GM23248 (cell line): ENCODE measurements around the gene CDKAL1. TPM values are rescaled to one million over a fixed set of nuclear protein-coding genes. Genes with fewer than 3 reads are reported as not detected.

ENCODE experiments used
- DNase-seq: peaks from one replicate; pipeline ENCODE4 v3.0.0-alpha.2; 2015
- H2AFZ ChIP-seq: fragments of 200-600 bp; sonication (generic); 2 replicates; pipeline ENCODE4 v1.6.1; 2016; ENCODE audit warnings: antibody characterized with exemption
- H3F3A ChIP-seq: fragments of 200-600 bp; sonication (generic); 2 replicates; pipeline ENCODE4 v1.6.1; 2016; ENCODE audit warnings: mild to moderate bottlenecking, antibody characterized with exemption, mixed run types; ENCODE audit not compliant: insufficient read depth
- H3K27ac ChIP-seq: fragments of 200-600 bp; sonication (generic); 2 replicates; pipeline ENCODE4 v1.5.1; 2016; ENCODE audit warnings: mild to moderate bottlenecking
- H3K27me3 ChIP-seq: fragments of 200-600 bp; sonication (generic); replicated peaks from 2 replicates; pipeline ENCODE4 v1.6.1; 2016; ENCODE audit warnings: mild to moderate bottlenecking; ENCODE audit not compliant: insufficient read depth
- H3K36me3 ChIP-seq: fragments of 200-600 bp; sonication (generic); 2 replicates; pipeline ENCODE4 v1.6.1; 2016; ENCODE audit warnings: low read depth, mild to moderate bottlenecking
- H3K4me1 ChIP-seq: fragments of 200-600 bp; sonication (generic); 2 replicates; pipeline ENCODE4 v1.6.1; 2016; ENCODE audit warnings: mild to moderate bottlenecking; ENCODE audit not compliant: insufficient read depth
- H3K4me2 ChIP-seq: fragments of 200-600 bp; sonication (generic); one replicate; pipeline ENCODE4 v1.6.1; 2016; ENCODE audit warnings: mild to moderate bottlenecking; ENCODE audit not compliant: unreplicated experiment
- H3K4me3 ChIP-seq: fragments of 200-600 bp; sonication (generic); 2 replicates; pipeline ENCODE4 v1.5.1; 2016; ENCODE audit warnings: mild to moderate bottlenecking
- H3K79me2 ChIP-seq: fragments of 200-600 bp; sonication (generic); 2 replicates; pipeline ENCODE4 v1.6.1; 2016; ENCODE audit warnings: mild to moderate bottlenecking; ENCODE audit not compliant: insufficient read depth
- H3K9ac ChIP-seq: fragments of 200-600 bp; sonication (generic); 2 replicates; pipeline ENCODE4 v1.6.1; 2016; ENCODE audit warnings: mild to moderate bottlenecking
- H3K9me2 ChIP-seq: fragments of 200-600 bp; sonication (generic); 2 replicates; pipeline ENCODE4 v1.6.1; 2016; ENCODE audit warnings: mixed run types, mild to moderate bottlenecking, moderate library complexity; ENCODE audit not compliant: insufficient read depth
- H3K9me3 ChIP-seq: fragments of 200-600 bp; sonication (generic); one replicate; pipeline ENCODE4 v1.6.1; 2017; ENCODE audit warnings: low read depth
- H4K20me1 ChIP-seq: fragments of 200-600 bp; sonication (generic); 2 replicates; pipeline ENCODE4 v1.6.0; 2016; ENCODE audit not compliant: insufficient read depth
- EZH2 ChIP-seq: fragments of 200-600 bp; sonication (generic); IDR thresholded peaks from 2 replicates; pipeline ENCODE4 v1.6.1; 2018; ENCODE audit warnings: antibody characterized with exemption, mild to moderate bottlenecking; ENCODE audit not compliant: insufficient read depth, poor library complexity, severe bottlenecking
- EZH2phosphoT487 ChIP-seq: fragments of 200-600 bp; sonication (generic); IDR thresholded peaks from 2 replicates; pipeline ENCODE4 v1.6.1; 2018; ENCODE audit warnings: antibody characterized with exemption, moderate library complexity, mild to moderate bottlenecking, low read depth; ENCODE audit not compliant: insufficient read depth
- WGBS, 2 experiments: methylation state at CpG; one replicate each; pipeline ENCODE4 v1.1.6; 2015 to 2017; ENCODE audit warnings: low lambda C conversion rate in 2 of 2, low coverage in 1 of 2; ENCODE audit errors: missing lambda C conversion rate in 2 of 2; 5-methylcytosine and 5-hydroxymethylcytosine counted together
- in situ Hi-C: fragments of 300-500 bp; cut with MboI; formaldehyde crosslinking; loops from 2 replicates; pipeline ENCODE4 v1.15.0; 2020
- polyA plus RNA-seq: library from polyadenylated mRNA; unstranded; fragments of >200 nt; fragmentation: Nextera tagmentation; extraction: Ambion mirVana; gene quantifications from 2 replicates; pipeline ENCODE4 v1.2.1, GENCODE V29; 2016
- total RNA-seq: library from RNA; depleted of rRNA; stranded (reverse); fragments of >200 nt; shearing (Covaris generic); gene quantifications from 2 replicates; pipeline ENCODE4 v1.2.3, GENCODE V29; 2014

CDKAL1 gene
- total and polyA plus RNA-seq, 2 experiments from 2014 or later: 7.5 to 10.8 TPM

- no peak for TF ChIP-seq EZH2phosphoT487
- no peak for TF ChIP-seq EZH2
- in situ Hi-C loops: no loop called here
- H3F3A ChIP-seq: no peaks in the 10 kb centered on the region
- no peaks in the 10 kb centered on the region for H3K4me1 ChIP-seq
- no peaks in the 10 kb centered on the region for H3K36me3 ChIP-seq
- H3K79me2 ChIP-seq: no peaks in the 10 kb centered on the region
- no peak overlapping the region for H3K9ac ChIP-seq
- no peak overlapping the region; the same call in 1 of the 2 replicates for H2AFZ ChIP-seq
- DNase-seq: no peak
- no peak overlapping the region for H3K27ac ChIP-seq
- H4K20me1 ChIP-seq: no peaks in the 10 kb centered on the region
- WGBS, 2 experiments: 87 to 90% methylated on average over 10 of the region's 10 CpGs
- H3K9me3 ChIP-seq: no peaks in the 10 kb centered on the region
- H3K4me2 ChIP-seq: no peak overlapping the region
- H3K9me2 ChIP-seq: no peaks in the 10 kb centered on the region
- no peak overlapping the region for H3K4me3 ChIP-seq
- no peaks in the 10 kb centered on the region for H3K27me3 ChIP-seq
These were observed 730.2 kb downstream of the CDKAL1 start for GRCh38 chr6:21264288-21265033.

- TF ChIP-seq EZH2 (no peak), EZH2phosphoT487 (no peak)
- Histone ChIP-seq H3K9ac (no peak overlapping the region), H3K4me3 (no peak overlapping the region), H3K4me1 (no peaks in the 10 kb centered on the region), H3K27ac (no peak overlapping the region), H3K4me2 (no peak overlapping the region), H3K79me2 (no peaks in the 10 kb centered on the region), H3K27me3 (no peaks in the 10 kb centered on the region), H3K36me3 (no peaks in the 10 kb centered on the region), H3K9me3 (no peaks in the 10 kb centered on the region), H3F3A (no peaks in the 10 kb centered on the region), H3K9me2 (no peaks in the 10 kb centered on the region), H2AFZ (no peak overlapping the region), H4K20me1 (no peaks in the 10 kb centered on the region)
- DNase-seq: no peak
- in situ Hi-C loops: no loop called here
- WGBS, 2 experiments: 77 to 78% methylated on average over 4 of the region's 4 CpGs
These were observed 730.9 kb downstream of the CDKAL1 start for GRCh38 chr6:21265034-21265729.

DNA sequence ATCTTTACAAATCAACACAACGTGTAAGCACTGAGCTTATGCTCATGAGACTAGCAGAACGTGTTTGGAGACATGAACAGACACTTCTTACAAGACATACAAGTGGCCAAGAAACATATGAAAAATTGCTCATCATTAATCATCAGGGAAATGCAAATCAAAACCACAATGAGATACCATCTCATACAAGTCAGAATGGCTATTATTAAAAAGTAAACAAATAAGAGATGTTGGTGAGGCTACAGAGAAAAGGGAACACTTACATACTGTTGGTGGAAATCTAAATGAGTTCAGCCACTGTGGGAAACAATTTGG is 731.4 kb downstream of the CDKAL1 start:
- Histone ChIP-seq H3K27ac (no peak overlapping the region), H3F3A (no peaks in the 10 kb centered on the region), H3K4me3 (no peak overlapping the region), H3K4me2 (no peak overlapping the region), H3K27me3 (no peaks in the 10 kb centered on the region), H3K9ac (no peak overlapping the region), H3K36me3 (no peaks in the 10 kb centered on the region), H3K9me2 (no peaks in the 10 kb centered on the region), H4K20me1 (no peaks in the 10 kb centered on the region), H3K4me1 (no peaks in the 10 kb centered on the region), H3K9me3 (no peaks in the 10 kb centered on the region), H3K79me2 (no peaks in the 10 kb centered on the region), H2AFZ (no peak overlapping the region)
- no peak for TF ChIP-seq EZH2
- TF ChIP-seq EZH2phosphoT487: no peak
- DNase-seq: peak; percentile 1
- 56 to 63% methylated on average over 2 of the region's 2 CpGs for WGBS, 2 experiments
- in situ Hi-C loops: no loop called here

DNA sequence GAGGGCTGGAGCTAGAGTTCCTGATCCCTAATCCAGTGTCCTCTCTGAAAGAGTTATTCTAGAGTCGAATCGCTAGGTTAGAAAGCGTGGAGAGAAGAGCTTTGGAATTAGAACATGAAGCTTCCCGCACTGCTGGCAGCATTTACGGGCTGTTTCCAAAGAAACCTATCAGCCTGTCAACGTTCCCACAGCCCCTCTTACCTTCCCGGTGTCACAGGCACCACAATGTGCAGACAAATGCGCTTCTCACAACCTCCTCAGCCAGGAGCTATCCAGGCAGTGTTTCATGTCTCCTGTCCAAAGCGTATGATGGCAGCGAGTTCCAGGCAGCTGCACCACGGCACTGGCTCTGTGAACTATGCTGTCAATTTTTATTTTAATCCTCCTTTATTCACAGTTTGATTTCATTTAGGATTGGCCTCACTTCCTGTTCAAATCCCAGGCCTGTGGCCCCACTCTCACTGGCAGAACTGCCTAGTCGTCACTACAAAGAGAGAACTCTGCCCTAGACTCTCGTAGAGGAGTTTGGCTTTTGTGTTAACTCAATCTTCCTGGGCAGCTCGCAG is 736.5 kb downstream of the CDKAL1 start:
- in situ Hi-C loops: no loop called here
- Histone ChIP-seq H3K27ac (no peak overlapping the region), H3F3A (no peaks in the 10 kb centered on the region), H3K9me2 (no peaks in the 10 kb centered on the region), H2AFZ (no peak overlapping the region), H3K27me3 (no peaks in the 10 kb centered on the region), H4K20me1 (no peaks in the 10 kb centered on the region), H3K9ac (no peak overlapping the region), H3K4me2 (no peak overlapping the region), H3K4me1 (no peaks in the 10 kb centered on the region), H3K36me3 (no peaks in the 10 kb centered on the region), H3K9me3 (no peaks in the 10 kb centered on the region), H3K79me2 (no peaks in the 10 kb centered on the region), H3K4me3 (no peak overlapping the region)
- no peak for TF ChIP-seq EZH2phosphoT487
- TF ChIP-seq EZH2: no peak
- no peak for DNase-seq
- 27 to 29% methylated on average over 14 of the region's 14 CpGs for WGBS, 2 experiments
